Karpas-422 (cell line): ENCODE results near the gene SERINC3. TPM values are rescaled to one million over a fixed set of nuclear protein-coding genes. Genes with fewer than 3 reads are reported as not detected.

Source experiments
- DNase-seq: peaks from one replicate; pipeline ENCODE4 v3.0.0-alpha.2; 2015
- H2AFZ ChIP-seq: fragments of 200-600 bp; sonication (generic); 2 replicates; pipeline ENCODE4 v1.6.1; 2014; ENCODE audit warnings: antibody characterized with exemption, low read length, mixed read lengths
- H3K27ac ChIP-seq: fragments of 200-600 bp; sonication (generic); 2 replicates; pipeline ENCODE4 v1.5.1; 2014; ENCODE audit warnings: mild to moderate bottlenecking, low read length, moderate library complexity
- H3K27me3 ChIP-seq: fragments of 200-600 bp; sonication (generic); 2 replicates; pipeline ENCODE4 v1.6.1; 2014; ENCODE audit warnings: low read length, mixed read lengths
- H3K36me3 ChIP-seq: fragments of 200-600 bp; sonication (generic); 2 replicates; pipeline ENCODE4 v1.6.1; 2014; ENCODE audit warnings: low read length, mixed read lengths; ENCODE audit not compliant: insufficient read depth
- H3K4me1 ChIP-seq: fragments of 200-600 bp; sonication (generic); 2 replicates; pipeline ENCODE4 v1.6.1; 2014; ENCODE audit warnings: mild to moderate bottlenecking, low read length, mixed read lengths
- H3K4me2 ChIP-seq: fragments of 200-600 bp; sonication (generic); 2 replicates; pipeline ENCODE4 v1.6.1; 2014; ENCODE audit warnings: low read length, low read depth, mild to moderate bottlenecking; ENCODE audit not compliant: poor library complexity, severe bottlenecking
- H3K4me3 ChIP-seq: fragments of 200-600 bp; sonication (generic); 2 replicates; pipeline ENCODE4 v1.5.1; 2014; ENCODE audit warnings: mild to moderate bottlenecking, antibody characterized with exemption, low read length, mixed read lengths
- H3K79me2 ChIP-seq: fragments of 200-600 bp; sonication (generic); 2 replicates; pipeline ENCODE4 v1.6.1; 2014; ENCODE audit warnings: mild to moderate bottlenecking, low read length, mixed read lengths
- H3K9ac ChIP-seq: fragments of 200-600 bp; sonication (generic); 2 replicates; pipeline ENCODE4 v1.6.0; 2014; ENCODE audit warnings: low read length
- H3K9me2 ChIP-seq: fragments of 200-600 bp; sonication (generic), shearing (Covaris generic); replicated peaks from 2 replicates; pipeline ENCODE4 v1.6.0; 2014; ENCODE audit warnings: mild to moderate bottlenecking, low read length, moderate library complexity; ENCODE audit not compliant: insufficient read depth
- H3K9me3 ChIP-seq: fragments of 300-700, 200-600 bp; sonication (generic); 2 replicates; pipeline ENCODE4 v1.6.1; 2014; ENCODE audit warnings: low read length, mixed read lengths
- H4K20me1 ChIP-seq: fragments of 200-600 bp; sonication (generic); 2 replicates; pipeline ENCODE4 v1.6.1; 2014; ENCODE audit warnings: mild to moderate bottlenecking, antibody characterized with exemption, low read length, low read depth; ENCODE audit not compliant: insufficient read depth
- total RNA-seq: library from RNA; depleted of rRNA; stranded (reverse); fragments of >200 nt; shearing (Covaris generic); gene quantifications from 2 replicates; pipeline ENCODE4 v1.2.3, GENCODE V29; 2014; ENCODE audit warnings: low replicate concordance

SERINC3 gene
- total RNA-seq, 1 experiment from 2014 or later, result 84.8 TPM

GRCh38 chr20:44456611-44457010, 65.3 kb downstream of the SERINC3 start:
- no peaks in the 10 kb centered on the region for H3K4me1 ChIP-seq
- H3K27me3 ChIP-seq, result no peaks in the 10 kb centered on the region
- no peaks in the 10 kb centered on the region for H3K36me3 ChIP-seq
- no peak overlapping the region for H3K4me2 ChIP-seq
- no peaks in the 10 kb centered on the region for H3K9me2 ChIP-seq
- H4K20me1 ChIP-seq, result no peaks in the 10 kb centered on the region
- no peak overlapping the region for H2AFZ ChIP-seq
- H3K27ac ChIP-seq, result no peak overlapping the region
- H3K9me3 ChIP-seq, result no peaks in the 10 kb centered on the region
- no peak overlapping the region for H3K9ac ChIP-seq
- H3K4me3 ChIP-seq, result no peak overlapping the region
- DNase-seq, result no peak
- no peaks in the 10 kb centered on the region for H3K79me2 ChIP-seq

GRCh38 chr20:44455126-44455525, 66.7 kb downstream of the SERINC3 start:
- no peaks in the 10 kb centered on the region for H3K36me3 ChIP-seq
- no peaks in the 10 kb centered on the region for H3K9me3 ChIP-seq
- H3K4me3 ChIP-seq, result no peak overlapping the region
- H4K20me1 ChIP-seq, result no peaks in the 10 kb centered on the region
- H2AFZ ChIP-seq, result no peak overlapping the region
- H3K79me2 ChIP-seq, result no peaks in the 10 kb centered on the region
- no peak for DNase-seq
- H3K27ac ChIP-seq, result no peak overlapping the region
- H3K4me1 ChIP-seq, result no peaks in the 10 kb centered on the region
- no peaks in the 10 kb centered on the region for H3K9me2 ChIP-seq
- no peak overlapping the region for H3K9ac ChIP-seq
- H3K27me3 ChIP-seq, result no peaks in the 10 kb centered on the region
- H3K4me2 ChIP-seq, result no peak overlapping the region

- H3K27ac ChIP-seq, result no peak overlapping the region
- H3K27me3 ChIP-seq, result no peaks in the 10 kb centered on the region
- no peaks in the 10 kb centered on the region for H3K79me2 ChIP-seq
- H3K4me3 ChIP-seq, result no peak overlapping the region
- DNase-seq, result no peak
- no peaks in the 10 kb centered on the region for H3K9me2 ChIP-seq
- no peaks in the 10 kb centered on the region for H3K4me1 ChIP-seq
- no peaks in the 10 kb centered on the region for H4K20me1 ChIP-seq
- H3K9ac ChIP-seq, result no peak overlapping the region
- H3K36me3 ChIP-seq, result no peaks in the 10 kb centered on the region
- no peak overlapping the region for H2AFZ ChIP-seq
- H3K9me3 ChIP-seq, result no peaks in the 10 kb centered on the region
- H3K4me2 ChIP-seq, result no peak overlapping the region
Measured at GRCh38 chr20:44454306-44454963, 67.4 kb downstream of the SERINC3 start.

- no peaks in the 10 kb centered on the region for H3K9me2 ChIP-seq
- H3K4me1 ChIP-seq, result no peaks in the 10 kb centered on the region
- DNase-seq, result no peak
- no peak overlapping the region for H2AFZ ChIP-seq
- H3K9ac ChIP-seq, result no peak overlapping the region
- H3K4me3 ChIP-seq, result no peak overlapping the region
- H3K27ac ChIP-seq, result no peak overlapping the region
- peaks cover 3% of the 10 kb centered on the region; the same call in 1 of the 2 replicates for H3K27me3 ChIP-seq
- no peaks in the 10 kb centered on the region for H4K20me1 ChIP-seq
- H3K36me3 ChIP-seq, result no peaks in the 10 kb centered on the region
- H3K4me2 ChIP-seq, result no peak overlapping the region
- H3K79me2 ChIP-seq, result no peaks in the 10 kb centered on the region
- no peaks in the 10 kb centered on the region for H3K9me3 ChIP-seq
Measured at GRCh38 chr20:44450903-44451450, 70.9 kb downstream of the SERINC3 start.

- Histone ChIP-seq H4K20me1 (no peaks in the 10 kb centered on the region), H3K4me3 (no peak overlapping the region), H3K9me3 (no peaks in the 10 kb centered on the region), H3K4me1 (no peaks in the 10 kb centered on the region), H3K27ac (no peak overlapping the region), H2AFZ (no peak overlapping the region), H3K27me3 (peaks cover 3% of the 10 kb centered on the region; the same call in 1 of the 2 replicates), H3K4me2 (no peak overlapping the region), H3K36me3 (no peaks in the 10 kb centered on the region), H3K79me2 (no peaks in the 10 kb centered on the region), H3K9ac (no peak overlapping the region), H3K9me2 (no peaks in the 10 kb centered on the region)
- no peak for DNase-seq
Measured at GRCh38 chr20:44450281-44450889, 71.5 kb downstream of the SERINC3 start.

GRCh38 chr20:44449864-44450263, 72.0 kb downstream of the SERINC3 start:
- no peaks in the 10 kb centered on the region for H3K9me3 ChIP-seq
- H3K4me2 ChIP-seq, result no peak overlapping the region
- peaks cover 3% of the 10 kb centered on the region; the same call in 1 of the 2 replicates for H3K27me3 ChIP-seq
- no peaks in the 10 kb centered on the region for H4K20me1 ChIP-seq
- H3K9me2 ChIP-seq, result no peaks in the 10 kb centered on the region
- no peak overlapping the region for H3K9ac ChIP-seq
- H3K4me3 ChIP-seq, result no peak overlapping the region
- H3K4me1 ChIP-seq, result no peaks in the 10 kb centered on the region
- no peak for DNase-seq
- H3K36me3 ChIP-seq, result no peaks in the 10 kb centered on the region
- no peaks in the 10 kb centered on the region for H3K79me2 ChIP-seq
- H2AFZ ChIP-seq, result no peak overlapping the region
- H3K27ac ChIP-seq, result no peak overlapping the region

GRCh38 chr20:44448753-44449546, 72.9 kb downstream of the SERINC3 start:
- Histone ChIP-seq H3K9ac (no peak overlapping the region), H3K4me2 (no peak overlapping the region), H3K4me1 (no peaks in the 10 kb centered on the region), H3K27me3 (peaks cover 3% of the 10 kb centered on the region; the same call in 1 of the 2 replicates), H3K36me3 (no peaks in the 10 kb centered on the region), H3K4me3 (no peak overlapping the region), H3K79me2 (no peaks in the 10 kb centered on the region), H3K27ac (no peak overlapping the region), H2AFZ (no peak overlapping the region), H4K20me1 (no peaks in the 10 kb centered on the region), H3K9me3 (no peaks in the 10 kb centered on the region), H3K9me2 (no peaks in the 10 kb centered on the region)
- peak; percentile 82 for DNase-seq

GRCh38 chr20:44447827-44448419, 73.9 kb downstream of the SERINC3 start:
- no peak overlapping the region for H3K27ac ChIP-seq
- no peak overlapping the region for H3K9ac ChIP-seq
- no peaks in the 10 kb centered on the region for H3K4me1 ChIP-seq
- no peaks in the 10 kb centered on the region for H3K9me2 ChIP-seq
- no peak overlapping the region for H2AFZ ChIP-seq
- H3K79me2 ChIP-seq, result no peaks in the 10 kb centered on the region
- no peak overlapping the region for H3K4me3 ChIP-seq
- H3K36me3 ChIP-seq, result no peaks in the 10 kb centered on the region
- peaks cover 3% of the 10 kb centered on the region; the same call in 1 of the 2 replicates for H3K27me3 ChIP-seq
- H3K4me2 ChIP-seq, result no peak overlapping the region
- H4K20me1 ChIP-seq, result no peaks in the 10 kb centered on the region
- H3K9me3 ChIP-seq, result no peaks in the 10 kb centered on the region
- no peak for DNase-seq
